Gastrocnemius medialis (tissue), 4 donors: Measurements from ENCODE around the gene OR4C6. TPM values are rescaled to one million over a fixed set of nuclear protein-coding genes. Genes with fewer than 3 reads are reported as not detected.

Source experiments
- ATAC-seq, 2 donors: fragments of 150-250 bp; one replicate each; pipeline ENCODE4 v1.9.1; 2016
- DNase-seq, 2 donors: peaks; one replicate each; pipeline ENCODE4 v3.0.0-alpha.2; 2019
- H3K27ac ChIP-seq, 4 donors: fragments of 200-600 bp; sonication (generic); 1 replicate in 1 of 4; 2 replicates in 3 of 4; pipeline ENCODE4 v1.5.1; 2016 to 2018; ENCODE audit warnings: mild to moderate bottlenecking in 2 of 4, moderate library complexity in 1 of 4
- H3K27me3 ChIP-seq, 3 donors: fragments of 200-600 bp; sonication (generic) in 2 of 3; 1 replicate in 1 of 3; 2 replicates in 2 of 3; pipeline versions ENCODE4 v1.5.1 to v1.6.0; 2016 to 2019; ENCODE audit warnings: mild to moderate bottlenecking in 1 of 3, moderate library complexity in 1 of 3
- H3K36me3 ChIP-seq, 2 donors: fragments of 200-600 bp; sonication (generic) in 1 of 2; one replicate each; pipeline ENCODE4 v1.5.1; 2017 to 2018
- H3K4me1 ChIP-seq, 2 donors: fragments of 200-600 bp; sonication (generic) in 1 of 2; one replicate each; pipeline ENCODE4 v1.5.1; 2016 to 2017; ENCODE audit warnings: mild to moderate bottlenecking in 2 of 2
- H3K4me3 ChIP-seq, 4 donors: fragments of 200-600 bp; sonication (generic) in 3 of 4; 1 replicate in 1 of 4; 2 replicates in 3 of 4; pipeline ENCODE4 v1.5.1; 2016 to 2019; ENCODE audit warnings: mild to moderate bottlenecking in 2 of 4
- H3K9me3 ChIP-seq, 3 donors: fragments of 200-600 bp; sonication (generic) in 2 of 3; 1 replicate in 1 of 3; 2 replicates in 2 of 3; pipeline ENCODE4 v1.5.1; 2016 to 2019
- POLR2A ChIP-seq, 2 donors: fragments of 450-650 bp; IDR thresholded peaks; one replicate each; pipeline ENCODE4 v1.6.1; 2017; ENCODE audit warnings: antibody characterized with exemption in 2 of 2, mild to moderate bottlenecking in 2 of 2, moderate library complexity in 2 of 2
- in situ Hi-C, 4 donors: fragments of 200-750 bp; cut with MboI; loops; one replicate each; pipeline versions ENCODE4 v1.15.0 to v1.8.0; 2017; ENCODE audit warnings: low sequenced_read_pairs in 4 of 4
- intact Hi-C: fragments of 100-400 bp; cut with DNase I; formaldehyde crosslinking; loops from one replicate; pipeline ENCODE4 v1.15.1; 2023; ENCODE audit warnings: low total_unique reads
- total RNA-seq, 4 donors: library from RNA; depleted of rRNA; stranded (reverse); fragments of >200 nt; gene quantifications; one replicate each; pipeline versions ENCODE4 v1.1.0 to v1.2.3, GENCODE V29; 2016
- TF ChIP-seq, protein P1 (sequence below), 5 experiments: fragments of 450-650 bp in 3 of 5; fragments of 200-600 bp in 2 of 5; sonication (generic) in 2 of 5; IDR thresholded peaks in 4 of 5; conservative IDR thresholded peaks in 1 of 5; 1 replicate in 4 of 5; 2 replicates in 1 of 5; pipeline ENCODE4 v1.5.1; 2016 to 2019; ENCODE audit warnings: antibody characterized with exemption in 5 of 5, mild to moderate bottlenecking in 3 of 5, moderate library complexity in 3 of 5

OR4C6 gene
- total RNA-seq, 4 donors from 2014 or later = not detected

DNA sequence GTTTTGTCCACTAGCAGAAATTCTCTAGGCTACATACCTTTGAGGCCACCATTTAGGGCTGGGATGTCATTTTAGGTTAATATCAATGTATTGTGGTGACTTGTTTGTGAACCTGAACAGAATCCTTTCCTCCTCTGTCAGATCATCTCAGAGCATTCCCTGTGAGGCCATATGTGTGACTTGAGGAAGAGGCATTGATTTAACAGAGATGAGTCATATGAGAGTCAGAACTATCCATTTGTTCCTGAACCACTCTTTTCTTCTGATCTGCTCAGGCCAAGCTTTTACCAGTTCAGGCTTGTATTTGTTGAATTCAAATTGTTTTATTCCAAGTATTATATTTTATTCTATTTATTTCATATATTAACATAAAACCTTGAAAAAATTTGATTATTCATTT is 6.9 kb upstream of the OR4C6 start:
- Histone ChIP-seq H3K36me3 (no peaks in the 10 kb centered on the region), H3K4me3 (no peak overlapping the region), H3K9me3 (no peaks in the 10 kb centered on the region), H3K27me3 (no peaks in the 10 kb centered on the region), H3K27ac (no peak overlapping the region), H3K4me1 (no peaks in the 10 kb centered on the region)
- in situ Hi-C loops (no loop called here), intact Hi-C loops (no loop called here)
- no peak for TF ChIP-seq POLR2A (IDR thresholded peaks at IDR 0.05)
- TF ChIP-seq, protein P1, sequence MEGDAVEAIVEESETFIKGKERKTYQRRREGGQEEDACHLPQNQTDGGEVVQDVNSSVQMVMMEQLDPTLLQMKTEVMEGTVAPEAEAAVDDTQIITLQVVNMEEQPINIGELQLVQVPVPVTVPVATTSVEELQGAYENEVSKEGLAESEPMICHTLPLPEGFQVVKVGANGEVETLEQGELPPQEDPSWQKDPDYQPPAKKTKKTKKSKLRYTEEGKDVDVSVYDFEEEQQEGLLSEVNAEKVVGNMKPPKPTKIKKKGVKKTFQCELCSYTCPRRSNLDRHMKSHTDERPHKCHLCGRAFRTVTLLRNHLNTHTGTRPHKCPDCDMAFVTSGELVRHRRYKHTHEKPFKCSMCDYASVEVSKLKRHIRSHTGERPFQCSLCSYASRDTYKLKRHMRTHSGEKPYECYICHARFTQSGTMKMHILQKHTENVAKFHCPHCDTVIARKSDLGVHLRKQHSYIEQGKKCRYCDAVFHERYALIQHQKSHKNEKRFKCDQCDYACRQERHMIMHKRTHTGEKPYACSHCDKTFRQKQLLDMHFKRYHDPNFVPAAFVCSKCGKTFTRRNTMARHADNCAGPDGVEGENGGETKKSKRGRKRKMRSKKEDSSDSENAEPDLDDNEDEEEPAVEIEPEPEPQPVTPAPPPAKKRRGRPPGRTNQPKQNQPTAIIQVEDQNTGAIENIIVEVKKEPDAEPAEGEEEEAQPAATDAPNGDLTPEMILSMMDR (IDR thresholded peaks at IDR 0.05 in 4 of 5, conservative IDR thresholded peaks at IDR 0.05 in 1 of 5) = no peak
- DNase-seq (no peak), ATAC-seq (no peak)

DNA sequence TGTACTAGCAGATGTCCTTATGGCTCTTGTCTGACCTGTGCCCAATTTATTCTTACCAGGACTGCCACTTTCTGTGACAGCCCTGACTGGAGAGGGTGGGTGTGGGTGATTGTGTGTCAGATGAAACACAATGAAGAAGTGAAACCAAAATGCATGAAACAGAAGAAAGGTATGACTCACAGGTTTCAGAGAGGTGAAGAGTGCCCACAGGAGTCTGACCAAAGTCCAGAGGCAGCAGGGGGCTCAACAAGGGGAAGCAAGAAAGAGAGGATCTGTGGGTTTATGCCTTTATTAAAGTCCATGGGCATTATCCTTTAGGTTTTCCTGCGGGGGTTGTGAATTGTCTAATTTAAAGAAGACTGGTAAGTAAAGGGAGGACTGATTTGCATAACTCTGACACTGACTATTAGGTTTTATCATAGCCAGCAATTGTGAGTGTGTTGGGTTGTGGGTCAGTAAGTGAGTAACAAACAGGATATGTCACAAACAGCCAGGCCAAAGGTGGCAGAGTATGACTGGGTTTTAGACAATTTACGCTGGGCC is 3.9 kb upstream of the OR4C6 start:
- no peaks in the 10 kb centered on the region for H3K36me3 ChIP-seq
- DNase-seq (no peak), ATAC-seq (no peak)
- intact Hi-C loops (no loop called here), in situ Hi-C loops (no loop called here)
- H3K27me3 ChIP-seq = no peaks in the 10 kb centered on the region
- H3K9me3 ChIP-seq = no peaks in the 10 kb centered on the region
- no peak overlapping the region for H3K4me3 ChIP-seq
- H3K4me1 ChIP-seq = no peaks in the 10 kb centered on the region
- H3K27ac ChIP-seq = no peak overlapping the region
- no peak for TF ChIP-seq POLR2A (IDR thresholded peaks at IDR 0.05)
- TF ChIP-seq, protein P1 (IDR thresholded peaks at IDR 0.05 in 4 of 5, conservative IDR thresholded peaks at IDR 0.05 in 1 of 5) = no peak

DNA sequence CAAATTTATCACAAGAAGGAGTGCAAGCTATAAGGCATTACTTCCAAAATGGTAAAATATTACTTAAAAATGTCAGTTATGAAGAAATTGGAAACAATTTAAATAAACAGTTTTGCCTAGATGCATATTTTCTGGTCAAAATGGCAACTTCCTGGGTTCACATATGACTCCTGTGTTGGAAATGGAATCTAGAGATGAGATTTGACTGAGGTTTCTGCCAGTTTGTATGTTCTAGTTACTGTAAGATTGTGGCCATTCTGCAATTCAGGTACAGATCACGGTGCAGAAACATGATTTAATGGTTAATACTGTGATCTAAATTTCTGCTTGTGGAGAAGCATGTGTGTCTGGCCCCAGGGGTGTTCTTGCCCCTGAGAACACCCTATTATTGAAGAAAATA is 3.4 kb upstream of the OR4C6 start:
- Histone ChIP-seq H3K27me3 (no peaks in the 10 kb centered on the region), H3K4me1 (no peaks in the 10 kb centered on the region), H3K9me3 (no peaks in the 10 kb centered on the region), H3K4me3 (no peak overlapping the region), H3K36me3 (no peaks in the 10 kb centered on the region), H3K27ac (no peak overlapping the region)
- intact Hi-C loops = no loop called here
- ATAC-seq (no peak), DNase-seq (no peak)
- TF ChIP-seq, protein P1 (IDR thresholded peaks at IDR 0.05 in 4 of 5, conservative IDR thresholded peaks at IDR 0.05 in 1 of 5) = no peak
- TF ChIP-seq POLR2A (IDR thresholded peaks at IDR 0.05) = no peak
- in situ Hi-C loops = no loop called here

DNA sequence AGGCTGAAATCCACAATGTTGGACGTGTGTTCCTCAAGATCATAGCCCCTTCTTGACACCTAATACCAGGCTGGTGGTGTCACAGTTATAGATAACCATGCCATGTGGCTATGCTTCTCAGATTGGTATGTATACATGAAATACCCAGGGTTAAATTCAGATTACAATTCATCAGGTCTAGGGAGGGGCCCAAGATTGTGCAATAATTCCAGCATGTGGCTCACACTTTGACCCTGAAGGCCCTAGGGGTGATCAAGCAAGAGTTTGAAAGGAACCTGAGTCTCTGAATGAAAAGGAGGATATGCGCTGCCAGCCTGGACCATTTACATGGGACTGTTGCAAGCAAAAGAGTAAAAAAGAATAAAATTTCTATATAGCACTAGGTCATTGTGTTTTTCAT is 7.4 kb downstream of the OR4C6 start:
- intact Hi-C loops (no loop called here), in situ Hi-C loops (no loop called here)

More for the DNA sequence above, 7.4 kb downstream of the OR4C6 start:
- no peak overlapping the region for H3K27ac ChIP-seq
- no peak for DNase-seq
- H3K4me1 ChIP-seq = no peaks in the 10 kb centered on the region
- no peaks in the 10 kb centered on the region for H3K9me3 ChIP-seq
- H3K4me3 ChIP-seq = no peak overlapping the region
- no peak for TF ChIP-seq POLR2A (IDR thresholded peaks at IDR 0.05)
- TF ChIP-seq, protein P1 (IDR thresholded peaks at IDR 0.05 in 4 of 5, conservative IDR thresholded peaks at IDR 0.05 in 1 of 5) = no peak
- no peaks in the 10 kb centered on the region for H3K36me3 ChIP-seq
- no peaks in the 10 kb centered on the region for H3K27me3 ChIP-seq
- ATAC-seq = no peak
